Smooth muscle cell (in vitro differentiated cells): ENCODE results near the gene FBXO42. TPM values are rescaled to one million over a fixed set of nuclear protein-coding genes. Genes with fewer than 3 reads are reported as not detected.
A peak's percentile ranks its signal among the peaks of the same experiment; 100 is the strongest.

Experiments used
- DNase-seq: peaks from one replicate; lab custom pipeline; 2025; ENCODE audit not compliant: unreplicated experiment; lab: John Stamatoyannopoulos, UW
- H2AFZ ChIP-seq: fragments of 200-600 bp; sonication (generic); 2 replicates; pipeline ENCODE4 v1.6.0; 2016; ENCODE audit warnings: antibody characterized with exemption, low read depth, mild to moderate bottlenecking
- H3F3A ChIP-seq: fragments of 200-600 bp; sonication (generic); 2 replicates; pipeline ENCODE4 v1.6.0; 2017; ENCODE audit warnings: antibody characterized with exemption, low read depth
- H3K27ac ChIP-seq: fragments of 200-600 bp; sonication (generic); 2 replicates; pipeline ENCODE4 v1.5.1; 2016; ENCODE audit warnings: low read depth, mild to moderate bottlenecking
- H3K27me3 ChIP-seq: fragments of 200-600 bp; sonication (generic); 2 replicates; pipeline ENCODE4 v1.6.1; 2016; ENCODE audit warnings: low read depth, mild to moderate bottlenecking
- H3K36me3 ChIP-seq: fragments of 200-600 bp; sonication (generic); 2 replicates; pipeline ENCODE4 v1.5.1; 2016; ENCODE audit warnings: low read depth
- H3K4me1 ChIP-seq: fragments of 200-600 bp; sonication (generic); 2 replicates; pipeline ENCODE4 v1.5.1; 2016; ENCODE audit warnings: low read depth
- H3K4me2 ChIP-seq: fragments of 200-600 bp; sonication (generic); 2 replicates; pipeline ENCODE4 v1.6.0; 2016; ENCODE audit warnings: mild to moderate bottlenecking
- H3K4me3 ChIP-seq: fragments of 200-600 bp; sonication (generic); 2 replicates; pipeline ENCODE4 v1.5.1; 2016; ENCODE audit warnings: mild to moderate bottlenecking
- H3K79me2 ChIP-seq: fragments of 200-600 bp; sonication (generic); 2 replicates; pipeline ENCODE4 v1.6.0; 2016; ENCODE audit warnings: low read depth, mild to moderate bottlenecking
- H3K9ac ChIP-seq: fragments of 200-600 bp; sonication (generic); 2 replicates; pipeline ENCODE4 v1.6.0; 2016; ENCODE audit warnings: low read depth
- H3K9me3 ChIP-seq: fragments of 200-600 bp; sonication (generic); replicated peaks from 2 replicates; pipeline ENCODE4 v1.5.1; 2016; ENCODE audit warnings: low read depth
- H4K20me1 ChIP-seq: fragments of 200-600 bp; sonication (generic); 2 replicates; pipeline ENCODE4 v1.6.0; 2016; ENCODE audit warnings: low read depth
- WGBS: methylation state at CpG from one replicate; pipeline ENCODE4 v1.1.7; 2016; ENCODE audit warnings: low lambda C conversion rate; 5-methylcytosine and 5-hydroxymethylcytosine counted together
- polyA plus RNA-seq: library from polyadenylated mRNA; unstranded; fragments of >200 nt; fragmentation: Nextera tagmentation; extraction: Ambion mirVana; gene quantifications from 2 replicates; pipeline ENCODE4 v1.2.1, GENCODE V29; 2016
- total RNA-seq: library from RNA; depleted of rRNA; stranded (reverse); fragments of >200 nt; gene quantifications from 2 replicates; pipeline ENCODE4 v1.2.3, GENCODE V29; 2014
- TF ChIP-seq, protein P1 (sequence below): fragments of 200-600 bp; sonication (generic); IDR thresholded peaks from 2 replicates; pipeline ENCODE4 v1.5.1; 2017; ENCODE audit warnings: borderline replicate concordance, mild to moderate bottlenecking, antibody characterized with exemption; ENCODE audit not compliant: insufficient read depth, poor library complexity, severe bottlenecking

The FBXO42 gene
- total and polyA plus RNA-seq, 2 experiments from 2014 or later, result 14.7 to 22.6 TPM

DNA sequence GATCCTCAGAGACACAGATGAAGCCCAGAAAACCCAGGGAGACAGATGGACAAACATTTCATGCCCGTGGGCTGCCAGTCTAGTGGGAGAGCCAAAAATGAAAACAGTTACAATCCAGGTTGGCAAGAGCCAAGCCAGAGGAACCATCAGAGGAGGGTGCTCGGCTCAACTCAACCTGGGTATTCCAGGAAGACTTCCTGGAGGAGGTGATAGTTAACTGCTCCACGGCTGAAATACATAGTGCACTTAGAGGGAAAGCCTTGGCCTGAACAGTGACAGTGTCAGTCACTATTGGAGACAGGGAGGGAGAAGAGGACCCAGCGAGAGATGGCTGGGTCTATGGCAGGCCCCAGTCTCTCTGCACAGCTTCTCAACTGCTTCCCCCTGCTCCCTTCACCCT, 141.7 kb downstream of the FBXO42 start:
- peak overlapping the region; percentile 53 for H3K27ac ChIP-seq
- no peak overlapping the region for H3K9ac ChIP-seq
- 91% methylated on average over 4 of the region's 4 CpGs for WGBS
- H3K79me2 ChIP-seq, result no peaks in the 10 kb centered on the region
- no peaks in the 10 kb centered on the region for H3K36me3 ChIP-seq
- peaks cover 3% of the 10 kb centered on the region for H3F3A ChIP-seq
- peak overlapping the region; percentile 27 for H2AFZ ChIP-seq
- no peaks in the 10 kb centered on the region for H3K27me3 ChIP-seq
- no peak for DNase-seq
- H3K4me1 ChIP-seq, result peaks cover 15% of the 10 kb centered on the region
- peak overlapping the region; percentile 80 for H3K4me2 ChIP-seq
- no peaks in the 10 kb centered on the region for H4K20me1 ChIP-seq
- TF ChIP-seq, protein P1, sequence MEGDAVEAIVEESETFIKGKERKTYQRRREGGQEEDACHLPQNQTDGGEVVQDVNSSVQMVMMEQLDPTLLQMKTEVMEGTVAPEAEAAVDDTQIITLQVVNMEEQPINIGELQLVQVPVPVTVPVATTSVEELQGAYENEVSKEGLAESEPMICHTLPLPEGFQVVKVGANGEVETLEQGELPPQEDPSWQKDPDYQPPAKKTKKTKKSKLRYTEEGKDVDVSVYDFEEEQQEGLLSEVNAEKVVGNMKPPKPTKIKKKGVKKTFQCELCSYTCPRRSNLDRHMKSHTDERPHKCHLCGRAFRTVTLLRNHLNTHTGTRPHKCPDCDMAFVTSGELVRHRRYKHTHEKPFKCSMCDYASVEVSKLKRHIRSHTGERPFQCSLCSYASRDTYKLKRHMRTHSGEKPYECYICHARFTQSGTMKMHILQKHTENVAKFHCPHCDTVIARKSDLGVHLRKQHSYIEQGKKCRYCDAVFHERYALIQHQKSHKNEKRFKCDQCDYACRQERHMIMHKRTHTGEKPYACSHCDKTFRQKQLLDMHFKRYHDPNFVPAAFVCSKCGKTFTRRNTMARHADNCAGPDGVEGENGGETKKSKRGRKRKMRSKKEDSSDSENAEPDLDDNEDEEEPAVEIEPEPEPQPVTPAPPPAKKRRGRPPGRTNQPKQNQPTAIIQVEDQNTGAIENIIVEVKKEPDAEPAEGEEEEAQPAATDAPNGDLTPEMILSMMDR, result no peak
- no peaks in the 10 kb centered on the region for H3K9me3 ChIP-seq
- H3K4me3 ChIP-seq, result no peak overlapping the region

DNA sequence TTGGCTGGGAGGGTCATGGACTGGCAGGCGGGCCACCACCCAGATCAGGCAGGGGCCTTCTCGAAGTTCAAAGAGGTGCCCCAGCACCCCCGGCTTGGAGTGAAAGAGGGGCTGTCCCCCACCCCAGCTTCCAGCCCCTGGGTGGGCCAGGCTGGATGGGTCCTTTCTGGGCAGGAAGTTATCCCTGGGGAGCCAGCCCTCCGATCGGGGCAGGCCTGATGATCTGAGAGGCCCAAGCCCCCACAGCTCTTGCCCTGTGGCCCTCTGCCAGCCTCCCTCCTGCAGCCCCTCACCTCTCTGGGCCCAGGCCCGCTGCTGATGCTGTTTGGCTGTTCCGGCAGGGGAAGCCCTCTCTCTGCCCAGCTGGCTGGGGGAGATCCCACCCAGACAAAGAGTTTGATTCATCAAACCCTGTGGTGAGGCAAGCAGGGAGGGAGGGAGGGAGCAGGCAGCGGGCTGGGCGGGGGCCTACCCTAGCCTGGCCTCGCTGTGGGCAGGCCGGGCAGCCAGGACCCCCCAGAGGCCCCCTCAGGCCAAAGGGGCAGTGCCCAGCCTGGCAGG, 142.4 kb downstream of the FBXO42 start:
- H2AFZ ChIP-seq, result peak overlapping the region; percentile 27
- H3K4me3 ChIP-seq, result peak overlapping the region; percentile 36
- 69% methylated on average over 5 of the region's 11 CpGs for WGBS
- TF ChIP-seq, protein P1, result no peak
- H3F3A ChIP-seq, result peaks cover 3% of the 10 kb centered on the region
- H3K36me3 ChIP-seq, result no peaks in the 10 kb centered on the region
- peaks cover 15% of the 10 kb centered on the region for H3K4me1 ChIP-seq
- H3K9me3 ChIP-seq, result no peaks in the 10 kb centered on the region
- peak overlapping the region; percentile 40 for H3K9ac ChIP-seq
- H3K27ac ChIP-seq, result peak overlapping the region; percentile 53
- peak overlapping the region; percentile 80 for H3K4me2 ChIP-seq
- no peaks in the 10 kb centered on the region for H3K27me3 ChIP-seq
- H3K79me2 ChIP-seq, result no peaks in the 10 kb centered on the region
- H4K20me1 ChIP-seq, result no peaks in the 10 kb centered on the region
- no peak for DNase-seq

- peaks cover 3% of the 10 kb centered on the region for H3F3A ChIP-seq
- TF ChIP-seq, protein P1, result no peak
- no peaks in the 10 kb centered on the region for H3K9me3 ChIP-seq
- H2AFZ ChIP-seq, result no peak overlapping the region
- H3K27me3 ChIP-seq, result no peaks in the 10 kb centered on the region
- H4K20me1 ChIP-seq, result no peaks in the 10 kb centered on the region
- peaks cover 15% of the 10 kb centered on the region for H3K4me1 ChIP-seq
- no peak for DNase-seq
- peak overlapping the region; percentile 53 for H3K27ac ChIP-seq
- peak overlapping the region; percentile 80 for H3K4me2 ChIP-seq
- H3K36me3 ChIP-seq, result no peaks in the 10 kb centered on the region
- H3K9ac ChIP-seq, result peak overlapping the region; percentile 40
- H3K79me2 ChIP-seq, result no peaks in the 10 kb centered on the region
- H3K4me3 ChIP-seq, result peak overlapping the region; percentile 36
- 78% methylated on average over 9 of the region's 9 CpGs for WGBS
Observed at GRCh38 chr1:16209132-16209846, 143.0 kb downstream of the FBXO42 start.
